ENCODE data around the gene PTPRN2. TPM values are rescaled to one million over a fixed set of nuclear protein-coding genes. Genes with fewer than 3 reads are reported as not detected.

PTPRN2 gene
- total and polyA plus RNA-seq, 9 of the 15 experiments (the other 6 are each of a cell fraction or from before 2014, with no cell fraction given): not detected

DNA sequence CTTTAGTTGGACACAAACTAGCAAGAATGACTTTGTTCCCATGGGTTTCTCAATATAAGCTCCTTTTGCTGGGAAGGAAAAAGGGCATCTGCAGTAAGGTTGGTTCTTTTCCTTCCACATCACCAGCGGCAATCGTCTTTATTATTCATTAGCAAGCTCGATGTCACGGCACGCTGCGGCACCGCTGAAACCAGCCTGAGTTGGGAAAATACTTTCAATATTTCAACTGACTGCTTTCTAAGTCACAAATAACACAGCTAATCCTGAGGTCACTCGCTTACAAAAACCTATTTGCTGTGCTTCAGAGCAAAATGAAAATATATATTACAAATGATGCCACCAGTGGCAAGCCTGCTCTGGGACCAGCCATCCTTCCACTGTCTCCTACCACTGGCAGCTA, 665.0 kb downstream of the PTPRN2 start:
- no peaks in the 10 kb centered on the region for H3K79me2 ChIP-seq (ENCODE audit: control insufficient read depth, insufficient read depth, low read length)
- in situ Hi-C loops (cut with MboI) (no loop called here), intact Hi-C loops (cut with micrococcal nuclease) (no loop called here)
- no peak overlapping the region for H3K27ac ChIP-seq (ENCODE audit: extremely low read depth, low read depth, low read length)
- H3K4me3 ChIP-seq: no peak overlapping the region
- H3K36me3 ChIP-seq (ENCODE audit: control insufficient read depth, insufficient read depth, low read length): no peaks in the 10 kb centered on the region
- no peaks in the 10 kb centered on the region for H4K20me1 ChIP-seq (replicated peaks; ENCODE audit: control insufficient read depth, insufficient read depth, low read length)
- no peak overlapping the region for H3K4me2 ChIP-seq (ENCODE audit: insufficient read depth, low read length)
- no peaks in the 10 kb centered on the region for H3K9me3 ChIP-seq (replicated peaks; ENCODE audit: control insufficient read depth, insufficient read depth, low read depth, low read length)
- ChIA-PET POLR2A (interaction anchor here (0.9 kb wide), 1 partner anchor 9 kb away, joined by 3 read pairs; no protein-coding TSS in a partner anchor), CTCF (ENCODE audit: low intra/inter-chr PET ratio) (no interaction called here)
- no peak overlapping the region for H3K9ac ChIP-seq (ENCODE audit: insufficient read depth in 1 of 2, low read depth in 2 of 2, low read length in 2 of 2)
- ATAC-seq (no peak), DNase-seq (ENCODE audit: extremely low read depth in 1 of 4, low spot score in 3 of 4) (no peak), FAIRE-seq (no peak)
- peaks cover 17 to 39% of the 10 kb centered on the region in 2 experiments for H3K27me3 ChIP-seq (ENCODE audit: control insufficient read depth in 2 of 2, insufficient read depth in 2 of 2, low read length in 2 of 2)
- H2AFZ ChIP-seq (ENCODE audit: low read depth, low read length): no peak overlapping the region
- no peaks in the 10 kb centered on the region for H3K9me1 ChIP-seq (ENCODE audit: control insufficient read depth, insufficient read depth, low read length)
- no TSS peak for BruUV-seq (replicated peaks)
- 0% methylated on average over 8 of the region's 8 CpGs for WGBS (ENCODE audit: insufficient coverage, low coverage, missing lambda C conversion rate)
- H3K4me1 ChIP-seq (replicated peaks in 1 of 2; ENCODE audit: control insufficient read depth in 2 of 2, insufficient read depth in 2 of 2, low read length in 2 of 2): no peaks in the 10 kb centered on the region
- TF ChIP-seq, protein P1, sequence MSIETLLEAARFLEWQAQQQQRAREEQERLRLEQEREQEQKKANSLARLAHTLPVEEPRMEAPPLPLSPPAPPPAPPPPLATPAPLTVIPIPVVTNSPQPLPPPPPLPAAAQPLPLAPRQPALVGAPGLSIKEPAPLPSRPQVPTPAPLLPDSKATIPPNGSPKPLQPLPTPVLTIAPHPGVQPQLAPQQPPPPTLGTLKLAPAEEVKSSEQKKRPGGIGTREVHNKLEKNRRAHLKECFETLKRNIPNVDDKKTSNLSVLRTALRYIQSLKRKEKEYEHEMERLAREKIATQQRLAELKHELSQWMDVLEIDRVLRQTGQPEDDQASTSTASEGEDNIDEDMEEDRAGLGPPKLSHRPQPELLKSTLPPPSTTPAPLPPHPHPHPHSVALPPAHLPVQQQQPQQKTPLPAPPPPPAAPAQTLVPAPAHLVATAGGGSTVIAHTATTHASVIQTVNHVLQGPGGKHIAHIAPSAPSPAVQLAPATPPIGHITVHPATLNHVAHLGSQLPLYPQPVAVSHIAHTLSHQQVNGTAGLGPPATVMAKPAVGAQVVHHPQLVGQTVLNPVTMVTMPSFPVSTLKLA (conservative IDR thresholded peaks at IDR 0.05): no peak
- TF ChIP-seq, protein P2, sequence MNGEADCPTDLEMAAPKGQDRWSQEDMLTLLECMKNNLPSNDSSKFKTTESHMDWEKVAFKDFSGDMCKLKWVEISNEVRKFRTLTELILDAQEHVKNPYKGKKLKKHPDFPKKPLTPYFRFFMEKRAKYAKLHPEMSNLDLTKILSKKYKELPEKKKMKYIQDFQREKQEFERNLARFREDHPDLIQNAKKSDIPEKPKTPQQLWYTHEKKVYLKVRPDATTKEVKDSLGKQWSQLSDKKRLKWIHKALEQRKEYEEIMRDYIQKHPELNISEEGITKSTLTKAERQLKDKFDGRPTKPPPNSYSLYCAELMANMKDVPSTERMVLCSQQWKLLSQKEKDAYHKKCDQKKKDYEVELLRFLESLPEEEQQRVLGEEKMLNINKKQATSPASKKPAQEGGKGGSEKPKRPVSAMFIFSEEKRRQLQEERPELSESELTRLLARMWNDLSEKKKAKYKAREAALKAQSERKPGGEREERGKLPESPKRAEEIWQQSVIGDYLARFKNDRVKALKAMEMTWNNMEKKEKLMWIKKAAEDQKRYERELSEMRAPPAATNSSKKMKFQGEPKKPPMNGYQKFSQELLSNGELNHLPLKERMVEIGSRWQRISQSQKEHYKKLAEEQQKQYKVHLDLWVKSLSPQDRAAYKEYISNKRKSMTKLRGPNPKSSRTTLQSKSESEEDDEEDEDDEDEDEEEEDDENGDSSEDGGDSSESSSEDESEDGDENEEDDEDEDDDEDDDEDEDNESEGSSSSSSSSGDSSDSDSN (IDR thresholded peaks at IDR 0.05; ENCODE audit: borderline replicate concordance in 1 of 2, low read depth in 2 of 2, low read length in 2 of 2): no peak
- TF ChIP-seq, protein P3, sequence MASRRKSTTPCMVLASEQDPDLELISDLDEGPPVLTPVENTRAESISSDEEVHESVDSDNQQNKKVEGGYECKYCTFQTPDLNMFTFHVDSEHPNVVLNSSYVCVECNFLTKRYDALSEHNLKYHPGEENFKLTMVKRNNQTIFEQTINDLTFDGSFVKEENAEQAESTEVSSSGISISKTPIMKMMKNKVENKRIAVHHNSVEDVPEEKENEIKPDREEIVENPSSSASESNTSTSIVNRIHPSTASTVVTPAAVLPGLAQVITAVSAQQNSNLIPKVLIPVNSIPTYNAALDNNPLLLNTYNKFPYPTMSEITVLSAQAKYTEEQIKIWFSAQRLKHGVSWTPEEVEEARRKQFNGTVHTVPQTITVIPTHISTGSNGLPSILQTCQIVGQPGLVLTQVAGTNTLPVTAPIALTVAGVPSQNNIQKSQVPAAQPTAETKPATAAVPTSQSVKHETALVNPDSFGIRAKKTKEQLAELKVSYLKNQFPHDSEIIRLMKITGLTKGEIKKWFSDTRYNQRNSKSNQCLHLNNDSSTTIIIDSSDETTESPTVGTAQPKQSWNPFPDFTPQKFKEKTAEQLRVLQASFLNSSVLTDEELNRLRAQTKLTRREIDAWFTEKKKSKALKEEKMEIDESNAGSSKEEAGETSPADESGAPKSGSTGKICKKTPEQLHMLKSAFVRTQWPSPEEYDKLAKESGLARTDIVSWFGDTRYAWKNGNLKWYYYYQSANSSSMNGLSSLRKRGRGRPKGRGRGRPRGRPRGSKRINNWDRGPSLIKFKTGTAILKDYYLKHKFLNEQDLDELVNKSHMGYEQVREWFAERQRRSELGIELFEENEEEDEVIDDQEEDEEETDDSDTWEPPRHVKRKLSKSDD (conservative IDR thresholded peaks at IDR 0.05; ENCODE audit: low read length): no peak
- TF ChIP-seq ZFP36 (IDR thresholded peaks at IDR 0.05; ENCODE audit: low read depth, low read length, partially characterized antibody): no peak
- no peak for TF ChIP-seq XRCC3 (IDR thresholded peaks at IDR 0.05)
- no peak for TF ChIP-seq PTRF (tag; IDR thresholded peaks at IDR 0.05)
- no peak for TF ChIP-seq ZFPM2 (CRISPR knock-in tag; IDR thresholded peaks at IDR 0.05)
- TF ChIP-seq, protein P4, sequence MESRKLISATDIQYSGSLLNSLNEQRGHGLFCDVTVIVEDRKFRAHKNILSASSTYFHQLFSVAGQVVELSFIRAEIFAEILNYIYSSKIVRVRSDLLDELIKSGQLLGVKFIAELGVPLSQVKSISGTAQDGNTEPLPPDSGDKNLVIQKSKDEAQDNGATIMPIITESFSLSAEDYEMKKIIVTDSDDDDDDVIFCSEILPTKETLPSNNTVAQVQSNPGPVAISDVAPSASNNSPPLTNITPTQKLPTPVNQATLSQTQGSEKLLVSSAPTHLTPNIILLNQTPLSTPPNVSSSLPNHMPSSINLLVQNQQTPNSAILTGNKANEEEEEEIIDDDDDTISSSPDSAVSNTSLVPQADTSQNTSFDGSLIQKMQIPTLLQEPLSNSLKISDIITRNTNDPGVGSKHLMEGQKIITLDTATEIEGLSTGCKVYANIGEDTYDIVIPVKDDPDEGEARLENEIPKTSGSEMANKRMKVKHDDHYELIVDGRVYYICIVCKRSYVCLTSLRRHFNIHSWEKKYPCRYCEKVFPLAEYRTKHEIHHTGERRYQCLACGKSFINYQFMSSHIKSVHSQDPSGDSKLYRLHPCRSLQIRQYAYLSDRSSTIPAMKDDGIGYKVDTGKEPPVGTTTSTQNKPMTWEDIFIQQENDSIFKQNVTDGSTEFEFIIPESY (CRISPR knock-in tag; IDR thresholded peaks at IDR 0.05): no peak
- TF ChIP-seq, protein P5, sequence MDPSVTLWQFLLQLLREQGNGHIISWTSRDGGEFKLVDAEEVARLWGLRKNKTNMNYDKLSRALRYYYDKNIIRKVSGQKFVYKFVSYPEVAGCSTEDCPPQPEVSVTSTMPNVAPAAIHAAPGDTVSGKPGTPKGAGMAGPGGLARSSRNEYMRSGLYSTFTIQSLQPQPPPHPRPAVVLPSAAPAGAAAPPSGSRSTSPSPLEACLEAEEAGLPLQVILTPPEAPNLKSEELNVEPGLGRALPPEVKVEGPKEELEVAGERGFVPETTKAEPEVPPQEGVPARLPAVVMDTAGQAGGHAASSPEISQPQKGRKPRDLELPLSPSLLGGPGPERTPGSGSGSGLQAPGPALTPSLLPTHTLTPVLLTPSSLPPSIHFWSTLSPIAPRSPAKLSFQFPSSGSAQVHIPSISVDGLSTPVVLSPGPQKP (CRISPR knock-in tag; IDR thresholded peaks at IDR 0.05): no peak
- TF ChIP-seq, protein P6, sequence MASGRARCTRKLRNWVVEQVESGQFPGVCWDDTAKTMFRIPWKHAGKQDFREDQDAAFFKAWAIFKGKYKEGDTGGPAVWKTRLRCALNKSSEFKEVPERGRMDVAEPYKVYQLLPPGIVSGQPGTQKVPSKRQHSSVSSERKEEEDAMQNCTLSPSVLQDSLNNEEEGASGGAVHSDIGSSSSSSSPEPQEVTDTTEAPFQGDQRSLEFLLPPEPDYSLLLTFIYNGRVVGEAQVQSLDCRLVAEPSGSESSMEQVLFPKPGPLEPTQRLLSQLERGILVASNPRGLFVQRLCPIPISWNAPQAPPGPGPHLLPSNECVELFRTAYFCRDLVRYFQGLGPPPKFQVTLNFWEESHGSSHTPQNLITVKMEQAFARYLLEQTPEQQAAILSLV (tag; IDR thresholded peaks at IDR 0.05): no peak
- TF ChIP-seq HNRNPLL (IDR thresholded peaks at IDR 0.05; ENCODE audit: low read depth, low read length, poor library complexity, severe bottlenecking): no peak
